Sigmoid colon (tissue), 7 donors: ENCODE data around the gene CLTCL1. TPM values are rescaled to one million over a fixed set of nuclear protein-coding genes. Genes with fewer than 3 reads are reported as not detected.
"Not testable (repeated sequence)": the region's sequence is repeated elsewhere in the genome, so short reads cannot be mapped to it uniquely, and the experiment has no call there.

Experiments used
- DNase-seq: peaks from one replicate; pipeline ENCODE4 v3.0.0-alpha.2; 2019
- H3K27ac ChIP-seq, 4 donors: fragments of 200-600 bp; sonication (generic); one replicate each; pipeline ENCODE4 v1.5.1; 2016 to 2019; ENCODE audit warnings: mild to moderate bottlenecking in 1 of 4
- H3K27me3 ChIP-seq, 3 donors: fragments of 200-600 bp; sonication (generic); one replicate each; pipeline ENCODE4 v1.5.1; 2019; ENCODE audit warnings: mild to moderate bottlenecking in 1 of 3
- H3K36me3 ChIP-seq, 4 donors: fragments of 200-600 bp; sonication (generic); one replicate each; pipeline ENCODE4 v1.5.1; 2016 to 2019
- H3K4me1 ChIP-seq, 4 donors: fragments of 200-600 bp; sonication (generic); one replicate each; pipeline ENCODE4 v1.5.1; 2017 to 2019
- H3K4me3 ChIP-seq, 4 donors: fragments of 200-600 bp; sonication (generic); one replicate each; pipeline ENCODE4 v1.5.1; 2017 to 2019; ENCODE audit warnings: mild to moderate bottlenecking in 2 of 4, moderate library complexity in 1 of 4
- H3K9me3 ChIP-seq, 4 donors: fragments of 200-600 bp in 3 of 4; sonication (generic) in 3 of 4; one replicate each; pipeline versions ENCODE4 v1.5.1 to v1.6.1; 2013 to 2019
- CTCF ChIP-seq, 4 experiments: fragments of 450-650 bp in 3 of 4; fragments of 200-600 bp in 1 of 4; IDR thresholded peaks; one replicate each; pipeline ENCODE4 v1.5.1; 2016 to 2019; ENCODE audit warnings: antibody characterized with exemption in 4 of 4, mild to moderate bottlenecking in 3 of 4, moderate library complexity in 2 of 4
- EP300 ChIP-seq, 4 donors: sonication (generic); formaldehyde crosslinking; IDR thresholded peaks; one replicate each; pipeline ENCODE4 v1.6.1; 2017; ENCODE audit warnings: antibody characterized with exemption in 4 of 4
- POLR2A ChIP-seq, 2 donors: fragments of 450-650 bp; IDR thresholded peaks; one replicate each; pipeline ENCODE4 v1.6.1; 2016; ENCODE audit warnings: antibody characterized with exemption in 2 of 2, mild to moderate bottlenecking in 2 of 2, moderate library complexity in 2 of 2
- POLR2AphosphoS5 ChIP-seq, 4 donors: sonication (generic); formaldehyde crosslinking; IDR thresholded peaks; one replicate each; pipeline ENCODE4 v1.6.1; 2017; ENCODE audit warnings: antibody characterized with exemption in 4 of 4
- WGBS, 2 donors: extraction: QIAGEN DNeasy Blood & Tissue Kit; methylation state at CpG; one replicate each; pipeline ENCODE4 v1.1.7; 2013; 5-methylcytosine and 5-hydroxymethylcytosine counted together
- intact Hi-C: fragments of 100-400 bp; cut with DNase I; formaldehyde crosslinking; loops from one replicate; pipeline ENCODE4 v1.15.1; 2023
- polyA plus RNA-seq, 3 donors: library from polyadenylated mRNA; stranded (reverse); fragments of 200-250 nt; gene quantifications; one replicate each; pipeline ENCODE4 v1.2.3, GENCODE V29; 2013
- total RNA-seq, 4 donors: library from RNA; depleted of rRNA; stranded (reverse); fragments of >200 nt; gene quantifications; one replicate each; pipeline ENCODE4 v1.1.0, GENCODE V29; 2016
- donor health status: healthy with polysubstance abuse.
- donor health status: Bipolar disorder and iron deficiency.
- donor health status: healthy.

CLTCL1 gene
- total and polyA plus RNA-seq, 7 donors, result 0.92 to 5.0 (median 2.4) TPM

- TF ChIP-seq POLR2AphosphoS5 (IDR thresholded peaks at IDR 0.05), result no peak
- TF ChIP-seq CTCF (IDR thresholded peaks at IDR 0.05), result no peak
- no peak for TF ChIP-seq EP300 (IDR thresholded peaks at IDR 0.05)
- TF ChIP-seq POLR2A (IDR thresholded peaks at IDR 0.05), result no peak
- H3K36me3 ChIP-seq, result peaks cover 6 to 62% (median 36%) of the 10 kb centered on the region in 4 donors
- DNase-seq, result no peak
- H3K4me1 ChIP-seq, result no peaks in the 10 kb centered on the region
- intact Hi-C loops, result no loop called here
- no peak overlapping the region for H3K27ac ChIP-seq
- no peaks in the 10 kb centered on the region for H3K27me3 ChIP-seq
- H3K9me3 ChIP-seq, result peaks cover 0 to 8% (median 0%) of the 10 kb centered on the region in 4 donors
- H3K4me3 ChIP-seq, result no peak overlapping the region
- WGBS, 2 donors, result 96 to 98% methylated on average over 7 of the region's 7 CpGs
Measured at GRCh38 chr22:19331474-19331873, 40.0 kb upstream of the CLTCL1 start.

- Histone ChIP-seq H3K36me3 (peaks cover 6 to 57% (median 35%) of the 10 kb centered on the region in 4 donors), H3K27ac (no peak overlapping the region), H3K27me3 (no peaks in the 10 kb centered on the region), H3K4me1 (no peaks in the 10 kb centered on the region), H3K9me3 (peaks cover 0 to 8% (median 0%) of the 10 kb centered on the region in 4 donors), H3K4me3 (no peak overlapping the region)
- intact Hi-C loops, result no loop called here
- DNase-seq, result no peak
- 97 to 98% methylated on average over 13 of the region's 13 CpGs for WGBS, 2 donors
- TF ChIP-seq CTCF (IDR thresholded peaks at IDR 0.05) (no peak), EP300 (IDR thresholded peaks at IDR 0.05) (no peak)
Measured at GRCh38 chr22:19330865-19331418, 39.4 kb upstream of the CLTCL1 start.

DNA sequence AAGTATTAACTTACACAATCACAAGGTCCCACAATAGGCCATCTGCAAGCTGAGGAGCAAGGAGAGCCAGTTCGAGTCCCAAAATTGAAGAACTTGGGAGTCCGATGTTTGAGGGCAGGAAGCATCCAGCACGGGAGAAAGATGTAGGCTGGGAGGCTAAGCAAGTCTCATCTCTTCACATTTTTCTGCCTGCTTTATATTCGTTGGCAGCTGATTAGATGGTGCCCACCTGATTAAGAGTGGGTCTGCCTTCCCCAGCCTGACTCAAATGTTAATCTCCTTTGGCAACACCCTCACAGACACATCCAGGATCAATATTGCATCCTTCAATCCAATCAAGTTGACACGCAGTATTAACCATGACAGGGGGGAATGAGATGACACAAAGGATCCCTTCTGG, 38.7 kb upstream of the CLTCL1 start:
- WGBS, 2 donors, result 94 to 97% methylated on average over 5 of the region's 5 CpGs

GRCh38 chr22:19329454-19329853, 37.9 kb upstream of the CLTCL1 start:
- Histone ChIP-seq H3K27ac (no peak overlapping the region), H3K9me3 (peaks cover 0 to 8% (median 0%) of the 10 kb centered on the region in 4 donors), H3K4me1 (no peaks in the 10 kb centered on the region), H3K4me3 (no peak overlapping the region), H3K27me3 (no peaks in the 10 kb centered on the region), H3K36me3 (peaks cover 6 to 47% (median 32%) of the 10 kb centered on the region in 4 donors)
- no peak for TF ChIP-seq CTCF (IDR thresholded peaks at IDR 0.05)
- TF ChIP-seq POLR2A (IDR thresholded peaks at IDR 0.05), result no peak
- no peak for TF ChIP-seq POLR2AphosphoS5 (IDR thresholded peaks at IDR 0.05)
- no peak for TF ChIP-seq EP300 (IDR thresholded peaks at IDR 0.05)
- intact Hi-C loops, result no loop called here
- DNase-seq, result no peak
- 96 to 99% methylated on average over 3 of the region's 3 CpGs for WGBS, 2 donors

More for the DNA sequence above, 38.7 kb upstream of the CLTCL1 start:
- H3K9me3 ChIP-seq, H3K27me3 ChIP-seq, DNase-seq, H3K27ac ChIP-seq, intact Hi-C loops, H3K4me3 ChIP-seq, H3K4me1 ChIP-seq: not testable (repeated sequence)
- peaks cover 6 to 52% (median 33%) of the 10 kb centered on the region in 4 donors for H3K36me3 ChIP-seq

- WGBS, 2 donors, result 92 to 93% methylated on average over 5 of the region's 5 CpGs
- Histone ChIP-seq H3K27ac (no peak overlapping the region), H3K4me3 (no peak overlapping the region), H3K9me3 (no peaks in the 10 kb centered on the region), H3K36me3 (peaks cover 0 to 20% (median 13%) of the 10 kb centered on the region in 4 donors), H3K27me3 (no peaks in the 10 kb centered on the region), H3K4me1 (no peaks in the 10 kb centered on the region)
- DNase-seq, result no peak
- intact Hi-C loops, result no loop called here
- no peak for TF ChIP-seq POLR2A (IDR thresholded peaks at IDR 0.05)
- TF ChIP-seq EP300 (IDR thresholded peaks at IDR 0.05), result no peak
- TF ChIP-seq CTCF (IDR thresholded peaks at IDR 0.05), result no peak
Measured at GRCh38 chr22:19325296-19325948, 33.9 kb upstream of the CLTCL1 start.

- H3K4me3 ChIP-seq, H3K4me1 ChIP-seq, H3K27ac ChIP-seq, H3K27me3 ChIP-seq, H3K36me3 ChIP-seq, H3K9me3 ChIP-seq, intact Hi-C loops, DNase-seq: not testable (repeated sequence)
- WGBS, 2 donors, result 91 to 94% methylated on average over 6 of the region's 6 CpGs
Measured at GRCh38 chr22:19323420-19323819, 31.9 kb upstream of the CLTCL1 start.
